H1 (cell line): Measurements from ENCODE around the gene AMBP. TPM values are rescaled to one million over a fixed set of nuclear protein-coding genes. Genes with fewer than 3 reads are reported as not detected.

Experiments
- BACH1 ChIP-seq: IDR thresholded peaks from 2 replicates; pipeline ENCODE4 v1.6.1; 2012; ENCODE audit warnings: low read length, improper control_type of control experiment
- CHD7 ChIP-seq: fragments of 300-600 bp; sonication (generic); IDR thresholded peaks from 2 replicates; pipeline ENCODE4 v1.7.1; 2012; ENCODE audit warnings: low read length, moderate library complexity, mild to moderate bottlenecking, inconsistent platforms; ENCODE audit not compliant: insufficient replicate concordance
- EP300 ChIP-seq, 2 experiments: IDR thresholded peaks; 1 replicate in 1 of 2; 2 replicates in 1 of 2; pipeline ENCODE4 v1.6.1; 2011 to 2012; ENCODE audit warnings: low read depth in 2 of 2, low read length in 2 of 2, mild to moderate bottlenecking in 2 of 2, borderline replicate concordance in 1 of 2, inconsistent platforms in 1 of 2, moderate library complexity in 1 of 2
- NANOG ChIP-seq: IDR thresholded peaks from 2 replicates; pipeline ENCODE4 v1.6.1; 2011; ENCODE audit warnings: low read length, low read depth, mild to moderate bottlenecking, inconsistent platforms; ENCODE audit not compliant: insufficient read depth, poor library complexity, severe bottlenecking
- POU5F1 ChIP-seq: IDR thresholded peaks from 2 replicates; pipeline ENCODE4 v1.6.1; 2011; ENCODE audit warnings: low read depth, mild to moderate bottlenecking, low read length, moderate library complexity
- RAD21 ChIP-seq, 2 experiments: IDR thresholded peaks in 1 of 2; conservative IDR thresholded peaks in 1 of 2; 2 replicates each; pipeline ENCODE4 v1.6.1; 2011; ENCODE audit warnings: low read depth in 2 of 2, low read length in 2 of 2, improper control_type of control experiment in 1 of 2, inconsistent platforms in 1 of 2, mild to moderate bottlenecking in 1 of 2, moderate library complexity in 1 of 2
- SRF ChIP-seq: IDR thresholded peaks from 2 replicates; pipeline ENCODE4 v1.6.1; 2011; ENCODE audit warnings: mild to moderate bottlenecking, low read depth, low read length, moderate library complexity
- TCF12 ChIP-seq: IDR thresholded peaks from 2 replicates; pipeline ENCODE4 v1.6.1; 2011; ENCODE audit warnings: low read depth, mild to moderate bottlenecking, low read length
- polyA plus RNA-seq, 7 experiments: library from polyadenylated mRNA; depleted of rRNA in 3 of 7; stranded (reverse) in 5 of 7; unstranded in 2 of 7; fragments of >200 nt in 5 of 7; fragments of 200-250 nt in 2 of 7; gene quantifications; 1 replicate in 5 of 7; 2 replicates in 1 of 7; 4 replicates in 1 of 7; pipeline versions ENCODE4 v1.2.1 to v1.2.3, GENCODE V29; 2011 to 2013; ENCODE audit warnings: missing spikeins in 2 of 7, mixed read lengths in 2 of 7
- total RNA-seq: library from RNA; stranded (reverse); fragmentation: NEBNext Ultra II Directional; extraction: Animal tissue kit (Norgen Biotek cat#: 25700); gene quantifications from 2 replicates; pipeline ENCODE4 v1.2.1, GENCODE V29; 2021

Gene AMBP
- total and polyA plus RNA-seq, 2 of the 8 experiments (the other 6 are each of a cell fraction or from before 2014, with no cell fraction given) = 3.0 to 4.0 TPM

- no peak for TF ChIP-seq CHD7
- TF ChIP-seq RAD21 (IDR thresholded peaks at IDR 0.05 in 1 of 2, conservative IDR thresholded peaks at IDR 0.05 in 1 of 2; ENCODE audit: low read depth in 2 of 2, low read length in 2 of 2) = no peak
- no peak for TF ChIP-seq NANOG
- TF ChIP-seq TCF12 = no peak
- TF ChIP-seq SRF = no peak
- TF ChIP-seq BACH1 = no peak
- TF ChIP-seq POU5F1 = no peak
- no peak for TF ChIP-seq EP300 (IDR thresholded peaks at IDR 0.05; ENCODE audit: borderline replicate concordance in 1 of 2, low read depth in 2 of 2, low read length in 2 of 2)
Measured at GRCh38 chr9:114090798-114091197, 12.7 kb upstream of the AMBP start (continued).
